ENCODE data around the gene SMPD2.

- TF ChIP-seq POLR2A (IDR thresholded peaks at IDR 0.05; ENCODE audit: low read depth, low read length) (no peak), EZH2 (IDR thresholded peaks at IDR 0.05; ENCODE audit: borderline replicate concordance, low read depth, low read length, severe bottlenecking) (no peak), FOS (IDR thresholded peaks at IDR 0.05; ENCODE audit: borderline replicate concordance, insufficient read depth, low read length) (no peak), JUN (IDR thresholded peaks at IDR 0.05; ENCODE audit: borderline replicate concordance, insufficient read depth, insufficient read length, low read depth) (no peak)
- TF ChIP-seq, protein P1, sequence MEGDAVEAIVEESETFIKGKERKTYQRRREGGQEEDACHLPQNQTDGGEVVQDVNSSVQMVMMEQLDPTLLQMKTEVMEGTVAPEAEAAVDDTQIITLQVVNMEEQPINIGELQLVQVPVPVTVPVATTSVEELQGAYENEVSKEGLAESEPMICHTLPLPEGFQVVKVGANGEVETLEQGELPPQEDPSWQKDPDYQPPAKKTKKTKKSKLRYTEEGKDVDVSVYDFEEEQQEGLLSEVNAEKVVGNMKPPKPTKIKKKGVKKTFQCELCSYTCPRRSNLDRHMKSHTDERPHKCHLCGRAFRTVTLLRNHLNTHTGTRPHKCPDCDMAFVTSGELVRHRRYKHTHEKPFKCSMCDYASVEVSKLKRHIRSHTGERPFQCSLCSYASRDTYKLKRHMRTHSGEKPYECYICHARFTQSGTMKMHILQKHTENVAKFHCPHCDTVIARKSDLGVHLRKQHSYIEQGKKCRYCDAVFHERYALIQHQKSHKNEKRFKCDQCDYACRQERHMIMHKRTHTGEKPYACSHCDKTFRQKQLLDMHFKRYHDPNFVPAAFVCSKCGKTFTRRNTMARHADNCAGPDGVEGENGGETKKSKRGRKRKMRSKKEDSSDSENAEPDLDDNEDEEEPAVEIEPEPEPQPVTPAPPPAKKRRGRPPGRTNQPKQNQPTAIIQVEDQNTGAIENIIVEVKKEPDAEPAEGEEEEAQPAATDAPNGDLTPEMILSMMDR (IDR thresholded peaks at IDR 0.05; ENCODE audit: extremely low read depth in 1 of 2, insufficient read depth in 1 of 2, low read depth in 1 of 2, low read length in 2 of 2): no peak
Measured at GRCh38 chr6:109406196-109406595, 34.3 kb upstream of the SMPD2 start.

Data from endothelial cell of umbilical vein (primary cell).